ENCODE data around the gene SUMO2.
A peak's percentile ranks its signal among the peaks of the same experiment; 100 is the strongest.

Gene SUMO2

GRCh38 chr17:75152523-75152921 lies 30.2 kb downstream of the SUMO2 start:
- Histone ChIP-seq H3K4me3 (ENCODE audit: control insufficient read depth in 1 of 7, extremely low read depth in 1 of 7, insufficient read depth in 4 of 7, low read depth in 2 of 7, low read length in 6 of 7) (peak overlapping the region in 5 of 7 experiments; percentile 80 to 97 (median 90)), H3K27ac (ENCODE audit: insufficient read depth in 1 of 2, low read depth in 1 of 2, low read length in 2 of 2, poor library complexity in 1 of 2, severe bottlenecking in 2 of 2) (no peak overlapping the region), H3K36me3 (ENCODE audit: control insufficient read depth in 4 of 4, insufficient read depth in 4 of 4, low read length in 3 of 4) (peaks cover 2 to 14% (median 6%) of the 10 kb centered on the region in 4 experiments), H3K27me3 (replicated peaks in 2 of 5; ENCODE audit: control insufficient read depth in 4 of 5, insufficient read depth in 5 of 5, low read length in 4 of 5) (no peaks in the 10 kb centered on the region), H3K9me3 (ENCODE audit: control extremely low read depth in 1 of 5, control insufficient read depth in 4 of 5, insufficient read depth in 2 of 5, low read depth in 1 of 5, low read length in 4 of 5) (no peaks in the 10 kb centered on the region), H3K4me1 (ENCODE audit: control extremely low read depth in 1 of 4, control insufficient read depth in 4 of 4, insufficient read depth in 4 of 4, low read length in 3 of 4) (peaks cover 0 to 21% (median 20%) of the 10 kb centered on the region in 4 experiments)
- no peak for DNase-seq
- 100% methylated on average over 5 of the region's 6 CpGs for WGBS (ENCODE audit: insufficient coverage)
- CTCF ChIA-PET, result no interaction called here
- POLR2A ChIA-PET, result interaction anchor here (1.0 kb wide), 1 partner anchor 19 kb away, joined by 4 read pairs; no protein-coding TSS in a partner anchor

- no peak overlapping the region for H3K4me3 ChIP-seq (ENCODE audit: control insufficient read depth in 1 of 7, extremely low read depth in 1 of 7, insufficient read depth in 4 of 7, low read depth in 2 of 7, low read length in 6 of 7)
- H3K36me3 ChIP-seq (ENCODE audit: control insufficient read depth in 4 of 4, insufficient read depth in 4 of 4, low read length in 3 of 4), result peaks cover 5 to 20% (median 11%) of the 10 kb centered on the region in 4 experiments
- H3K27ac ChIP-seq (ENCODE audit: insufficient read depth in 1 of 2, low read depth in 1 of 2, low read length in 2 of 2, poor library complexity in 1 of 2, severe bottlenecking in 2 of 2), result no peak overlapping the region
- CTCF ChIA-PET, result interaction anchor here (0.9 to 1.0 kb wide), 2 partner anchors 13 to 41 kb away, joined by 3 read pairs; no protein-coding TSS in a partner anchor
- 100% methylated on average over 1 of the region's 6 CpGs for WGBS (ENCODE audit: insufficient coverage)
- no peaks in the 10 kb centered on the region for H3K27me3 ChIP-seq (replicated peaks in 2 of 5; ENCODE audit: control insufficient read depth in 4 of 5, insufficient read depth in 5 of 5, low read length in 4 of 5)
- POLR2A ChIA-PET, result no interaction called here
- DNase-seq, result no peak
- peaks cover 0 to 21% (median 20%) of the 10 kb centered on the region in 4 experiments for H3K4me1 ChIP-seq (ENCODE audit: control extremely low read depth in 1 of 4, control insufficient read depth in 4 of 4, insufficient read depth in 4 of 4, low read length in 3 of 4)
- no peaks in the 10 kb centered on the region for H3K9me3 ChIP-seq (ENCODE audit: control extremely low read depth in 1 of 5, control insufficient read depth in 4 of 5, insufficient read depth in 2 of 5, low read depth in 1 of 5, low read length in 4 of 5)
Measured at GRCh38 chr17:75151930-75152329, 30.8 kb downstream of the SUMO2 start.

GRCh38 chr17:75147878-75148546 lies 34.7 kb downstream of the SUMO2 start:
- POLR2A ChIA-PET, result no interaction called here
- H3K9me3 ChIP-seq (ENCODE audit: control extremely low read depth in 1 of 5, control insufficient read depth in 4 of 5, insufficient read depth in 2 of 5, low read depth in 1 of 5, low read length in 4 of 5), result no peaks in the 10 kb centered on the region
- H3K4me3 ChIP-seq (ENCODE audit: control insufficient read depth in 1 of 7, extremely low read depth in 1 of 7, insufficient read depth in 4 of 7, low read depth in 2 of 7, low read length in 6 of 7), result no peak overlapping the region
- DNase-seq, result no peak
- 100% methylated on average over 3 of the region's 6 CpGs for WGBS (ENCODE audit: insufficient coverage)
- peaks cover 0 to 10% (median 6%) of the 10 kb centered on the region in 4 experiments for H3K4me1 ChIP-seq (ENCODE audit: control extremely low read depth in 1 of 4, control insufficient read depth in 4 of 4, insufficient read depth in 4 of 4, low read length in 3 of 4)
- H3K27me3 ChIP-seq (replicated peaks in 2 of 5; ENCODE audit: control insufficient read depth in 4 of 5, insufficient read depth in 5 of 5, low read length in 4 of 5), result no peaks in the 10 kb centered on the region
- CTCF ChIA-PET, result interaction anchor here (0.8 to 3.7 kb wide), 8 partner anchors 14 to 108 kb away, joined by 3 to 19 read pairs (median 5); partner anchors contain the start of gene NT5C
- H3K27ac ChIP-seq (ENCODE audit: insufficient read depth in 1 of 2, low read depth in 1 of 2, low read length in 2 of 2, poor library complexity in 1 of 2, severe bottlenecking in 2 of 2), result no peak overlapping the region
- H3K36me3 ChIP-seq (ENCODE audit: control insufficient read depth in 4 of 4, insufficient read depth in 4 of 4, low read length in 3 of 4), result peaks cover 14 to 57% (median 37%) of the 10 kb centered on the region in 4 experiments

- Histone ChIP-seq H3K36me3 (ENCODE audit: control insufficient read depth in 4 of 4, insufficient read depth in 4 of 4, low read length in 3 of 4) (peaks cover 18 to 66% (median 45%) of the 10 kb centered on the region in 4 experiments), H3K4me3 (ENCODE audit: control insufficient read depth in 1 of 7, extremely low read depth in 1 of 7, insufficient read depth in 4 of 7, low read depth in 2 of 7, low read length in 6 of 7) (no peak overlapping the region), H3K27me3 (replicated peaks in 2 of 5; ENCODE audit: control insufficient read depth in 4 of 5, insufficient read depth in 5 of 5, low read length in 4 of 5) (no peaks in the 10 kb centered on the region), H3K27ac (ENCODE audit: insufficient read depth in 1 of 2, low read depth in 1 of 2, low read length in 2 of 2, poor library complexity in 1 of 2, severe bottlenecking in 2 of 2) (no peak overlapping the region), H3K4me1 (ENCODE audit: control extremely low read depth in 1 of 4, control insufficient read depth in 4 of 4, insufficient read depth in 4 of 4, low read length in 3 of 4) (peaks cover 0 to under 1% (median 0%) of the 10 kb centered on the region in 4 experiments), H3K9me3 (ENCODE audit: control extremely low read depth in 1 of 5, control insufficient read depth in 4 of 5, insufficient read depth in 2 of 5, low read depth in 1 of 5, low read length in 4 of 5) (no peaks in the 10 kb centered on the region)
- POLR2A ChIA-PET, result interaction anchor here (1.7 kb wide), 1 partner anchor 22 kb away, joined by 5 read pairs; no protein-coding TSS in a partner anchor
- no peak for DNase-seq
- WGBS (ENCODE audit: insufficient coverage), result 94% methylated on average over 2 of the region's 3 CpGs
- CTCF ChIA-PET, result interaction anchor here (1.2 to 2.1 kb wide), 3 partner anchors 12 to 99 kb away, joined by 4 to 10 read pairs (median 6); partner anchors contain the start of gene KCTD2
Measured at GRCh38 chr17:75146592-75146991, 36.2 kb downstream of the SUMO2 start.

GRCh38 chr17:75144816-75145512 lies 37.8 kb downstream of the SUMO2 start:
- DNase-seq, result no peak
- no peak overlapping the region for H3K27ac ChIP-seq (ENCODE audit: insufficient read depth in 1 of 2, low read depth in 1 of 2, low read length in 2 of 2, poor library complexity in 1 of 2, severe bottlenecking in 2 of 2)
- WGBS (ENCODE audit: insufficient coverage), result 100% methylated on average over 8 of the region's 11 CpGs
- peaks cover 0 to 8% (median 3%) of the 10 kb centered on the region in 4 experiments for H3K4me1 ChIP-seq (ENCODE audit: control extremely low read depth in 1 of 4, control insufficient read depth in 4 of 4, insufficient read depth in 4 of 4, low read length in 3 of 4)
- peaks cover 18 to 75% (median 48%) of the 10 kb centered on the region in 4 experiments for H3K36me3 ChIP-seq (ENCODE audit: control insufficient read depth in 4 of 4, insufficient read depth in 4 of 4, low read length in 3 of 4)
- H3K27me3 ChIP-seq (replicated peaks in 2 of 5; ENCODE audit: control insufficient read depth in 4 of 5, insufficient read depth in 5 of 5, low read length in 4 of 5), result no peaks in the 10 kb centered on the region
- POLR2A ChIA-PET, result interaction anchor here (0.7 to 1.7 kb wide), 3 partner anchors 14 to 34 kb away, joined by 3 to 5 read pairs (median 3); partner anchors contain the start of gene NT5C
- no peaks in the 10 kb centered on the region for H3K9me3 ChIP-seq (ENCODE audit: control extremely low read depth in 1 of 5, control insufficient read depth in 4 of 5, insufficient read depth in 2 of 5, low read depth in 1 of 5, low read length in 4 of 5)
- H3K4me3 ChIP-seq (ENCODE audit: control insufficient read depth in 1 of 7, extremely low read depth in 1 of 7, insufficient read depth in 4 of 7, low read depth in 2 of 7, low read length in 6 of 7), result no peak overlapping the region
- CTCF ChIA-PET, result interaction anchor here (0.6 to 2.1 kb wide), 9 partner anchors 8 to 160 kb away, joined by 3 to 10 read pairs (median 3); partner anchors contain the start of gene NT5C

- peaks cover 16 to 68% (median 42%) of the 10 kb centered on the region in 4 experiments for H3K36me3 ChIP-seq (ENCODE audit: control insufficient read depth in 4 of 4, insufficient read depth in 4 of 4, low read length in 3 of 4)
- no peak overlapping the region for H3K27ac ChIP-seq (ENCODE audit: insufficient read depth in 1 of 2, low read depth in 1 of 2, low read length in 2 of 2, poor library complexity in 1 of 2, severe bottlenecking in 2 of 2)
- no peak overlapping the region for H3K4me3 ChIP-seq (ENCODE audit: control insufficient read depth in 1 of 7, extremely low read depth in 1 of 7, insufficient read depth in 4 of 7, low read depth in 2 of 7, low read length in 6 of 7)
- no peak for DNase-seq
- WGBS (ENCODE audit: insufficient coverage), result 97% methylated on average over 6 of the region's 13 CpGs
- H3K4me1 ChIP-seq (ENCODE audit: control extremely low read depth in 1 of 4, control insufficient read depth in 4 of 4, insufficient read depth in 4 of 4, low read length in 3 of 4), result peaks cover 0 to 8% (median 3%) of the 10 kb centered on the region in 4 experiments
- no peaks in the 10 kb centered on the region for H3K9me3 ChIP-seq (ENCODE audit: control extremely low read depth in 1 of 5, control insufficient read depth in 4 of 5, insufficient read depth in 2 of 5, low read depth in 1 of 5, low read length in 4 of 5)
- ChIA-PET CTCF (interaction anchor here (0.9 to 3.9 kb wide), 3 partner anchors 11 to 73 kb away, joined by 3 to 22 read pairs (median 3); partner anchors contain the start of gene NT5C), POLR2A (no interaction called here)
- no peaks in the 10 kb centered on the region for H3K27me3 ChIP-seq (replicated peaks in 2 of 5; ENCODE audit: control insufficient read depth in 4 of 5, insufficient read depth in 5 of 5, low read length in 4 of 5)
Measured at GRCh38 chr17:75142236-75142971, 40.4 kb downstream of the SUMO2 start.

Data from common myeloid progenitor, CD34-positive (primary cell).